LNCaP clone FGC (cell line): ENCODE data around the gene MIOS.

ENCODE experiments used
- DNase-seq: peaks from one replicate; pipeline ENCODE4 v3.0.0-alpha.2; 2011; ENCODE audit warnings: low read depth
- H3K4me3 ChIP-seq: 2 replicates; pipeline ENCODE4 v1.5.1; 2011; ENCODE audit warnings: mild to moderate bottlenecking, low read depth, low read length, control low read depth
- CTCF ChIP-seq: IDR thresholded peaks from 2 replicates; pipeline ENCODE4 v1.5.1; 2012; ENCODE audit warnings: mild to moderate bottlenecking; ENCODE audit not compliant: control insufficient read depth, insufficient read depth; ENCODE audit errors: extremely low read depth

Gene MIOS

DNA sequence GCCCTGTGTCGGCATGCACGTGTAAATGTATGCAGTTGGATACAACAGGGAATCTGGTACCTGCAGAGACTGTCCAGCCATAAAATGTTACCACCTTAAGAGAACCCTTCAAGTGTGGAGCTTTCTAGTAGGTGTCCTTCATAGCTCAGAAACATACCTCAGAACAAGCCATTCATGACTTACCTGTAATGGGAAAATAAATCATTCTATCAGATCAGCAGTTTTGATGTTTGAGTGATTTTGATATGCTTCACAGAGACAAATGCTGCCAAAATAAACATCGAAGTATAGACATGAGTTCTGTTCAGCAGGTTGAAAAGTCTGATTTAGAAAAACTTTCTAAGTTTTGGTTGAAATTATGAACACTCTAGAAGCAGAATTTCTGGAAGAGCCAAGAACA, 40.3 kb downstream of the MIOS start:
- no peak overlapping the region for H3K4me3 ChIP-seq
- DNase-seq, result no peak
- no peak for TF ChIP-seq CTCF

DNA sequence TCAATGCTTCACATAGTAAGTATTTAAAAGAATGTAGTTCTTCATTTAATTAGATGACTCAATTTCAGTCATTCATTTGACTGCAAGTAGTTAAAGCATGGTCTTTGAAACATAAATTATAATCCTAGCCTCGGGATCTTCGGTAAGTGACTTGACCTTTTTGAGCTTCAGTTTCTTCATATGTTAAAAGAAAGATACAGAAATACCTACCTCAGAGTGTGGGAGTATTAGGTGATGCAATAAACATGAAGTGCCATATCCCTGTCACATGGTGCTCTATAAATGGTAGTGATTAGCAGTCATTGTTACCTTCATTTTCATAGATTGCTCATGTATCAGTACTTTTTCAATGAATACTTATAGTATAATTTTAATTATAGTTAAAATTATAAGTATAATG, 42.6 kb downstream of the MIOS start:
- no peak for TF ChIP-seq CTCF
- H3K4me3 ChIP-seq, result no peak overlapping the region
- no peak for DNase-seq

GRCh38 chr7:7612519-7612918, 45.8 kb downstream of the MIOS start:
- no peak for TF ChIP-seq CTCF
- H3K4me3 ChIP-seq, result no peak overlapping the region
- no peak for DNase-seq

GRCh38 chr7:7613210-7613609, 46.5 kb downstream of the MIOS start:
- DNase-seq, result no peak
- H3K4me3 ChIP-seq, result no peak overlapping the region
- no peak for TF ChIP-seq CTCF

GRCh38 chr7:7614018-7614741, 47.5 kb downstream of the MIOS start:
- no peak for DNase-seq

DNA sequence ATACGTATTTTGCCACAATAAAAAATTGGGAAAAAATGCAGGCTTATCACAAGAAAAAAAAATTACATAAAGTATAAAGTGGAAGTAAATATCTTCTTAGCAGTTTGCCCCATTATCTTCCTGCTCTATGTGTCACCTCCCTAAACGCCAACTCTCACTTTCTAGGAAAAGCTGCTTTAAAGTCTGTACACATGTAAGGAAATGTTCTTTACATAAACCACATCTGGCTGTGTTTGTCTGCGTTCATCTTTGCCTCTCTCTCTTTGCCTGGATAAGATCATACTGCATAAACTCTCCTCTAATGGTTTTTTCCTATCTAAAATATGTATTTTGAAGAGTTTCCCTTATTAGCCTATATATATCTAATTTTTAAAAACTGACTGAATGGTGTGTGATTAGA, 50.9 kb downstream of the MIOS start:
- DNase-seq, result no peak
- H3K4me3 ChIP-seq, result no peak overlapping the region
- TF ChIP-seq CTCF, result no peak

More at GRCh38 chr7:7614018-7614741, 47.5 kb downstream of the MIOS start:
- no peak for TF ChIP-seq CTCF
- no peak overlapping the region for H3K4me3 ChIP-seq

DNA sequence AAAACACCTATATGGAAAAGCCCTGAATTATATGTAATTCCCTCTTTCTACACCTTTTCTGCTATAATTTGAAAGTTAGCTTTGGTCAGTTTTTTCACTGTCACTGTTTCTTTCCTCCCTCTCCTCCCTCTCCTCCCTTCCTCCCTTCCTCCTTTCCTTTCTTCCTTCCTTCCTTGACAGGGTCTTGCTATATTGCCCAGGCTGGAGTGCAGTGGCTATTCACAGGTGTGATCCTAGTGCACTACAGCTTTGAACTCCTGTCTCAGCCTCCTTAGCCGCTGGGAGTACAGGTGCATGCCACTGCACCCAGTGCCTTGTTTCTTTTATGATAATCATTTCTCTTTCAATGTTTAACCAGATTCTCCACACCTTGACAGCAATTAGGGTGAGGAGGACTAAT, 51.7 kb downstream of the MIOS start:
- H3K4me3 ChIP-seq, result no peak overlapping the region
- no peak for DNase-seq
- no peak for TF ChIP-seq CTCF
